ENCODE measurements around the gene TPPP2. TPM values are rescaled to one million over a fixed set of nuclear protein-coding genes. Genes with fewer than 3 reads are reported as not detected.
A peak's percentile ranks its signal among the peaks of the same experiment; 100 is the strongest.

Gene TPPP2
- total RNA-seq, 1 donor from 2014 or later, result not detected

DNA sequence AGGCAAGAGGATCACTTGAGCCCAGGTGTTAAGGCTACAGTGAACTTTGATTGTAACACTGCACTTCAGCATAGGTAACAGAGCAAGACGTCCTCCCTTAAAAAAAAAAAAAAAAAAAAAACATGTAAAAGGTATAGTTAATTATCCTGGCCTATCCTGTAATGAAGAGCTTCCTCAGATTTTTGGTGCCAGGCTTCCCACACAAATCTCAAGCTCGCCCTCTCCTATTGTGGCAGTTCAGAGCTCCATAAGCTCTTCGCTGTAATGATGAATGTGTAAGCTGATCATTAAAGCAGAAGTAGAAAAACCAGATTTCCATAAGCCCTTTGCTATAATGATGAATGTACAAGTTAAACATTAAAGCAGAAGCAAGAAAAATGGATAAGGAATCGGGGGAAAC is 32.9 kb upstream of the TPPP2 start:
- H3K27ac ChIP-seq, result no peak overlapping the region
- intact Hi-C loops (cut with DNase I), result no loop called here
- peak in 1 of 2 donors; percentile 7 for DNase-seq (ENCODE audit: extremely low spot score in 2 of 2)
- no peaks in the 10 kb centered on the region for H3K27me3 ChIP-seq
- no peak for TF ChIP-seq POLR2AphosphoS5 (IDR thresholded peaks at IDR 0.05; ENCODE audit: insufficient read depth in 1 of 2, low read depth in 1 of 2)
- TF ChIP-seq, protein P1, sequence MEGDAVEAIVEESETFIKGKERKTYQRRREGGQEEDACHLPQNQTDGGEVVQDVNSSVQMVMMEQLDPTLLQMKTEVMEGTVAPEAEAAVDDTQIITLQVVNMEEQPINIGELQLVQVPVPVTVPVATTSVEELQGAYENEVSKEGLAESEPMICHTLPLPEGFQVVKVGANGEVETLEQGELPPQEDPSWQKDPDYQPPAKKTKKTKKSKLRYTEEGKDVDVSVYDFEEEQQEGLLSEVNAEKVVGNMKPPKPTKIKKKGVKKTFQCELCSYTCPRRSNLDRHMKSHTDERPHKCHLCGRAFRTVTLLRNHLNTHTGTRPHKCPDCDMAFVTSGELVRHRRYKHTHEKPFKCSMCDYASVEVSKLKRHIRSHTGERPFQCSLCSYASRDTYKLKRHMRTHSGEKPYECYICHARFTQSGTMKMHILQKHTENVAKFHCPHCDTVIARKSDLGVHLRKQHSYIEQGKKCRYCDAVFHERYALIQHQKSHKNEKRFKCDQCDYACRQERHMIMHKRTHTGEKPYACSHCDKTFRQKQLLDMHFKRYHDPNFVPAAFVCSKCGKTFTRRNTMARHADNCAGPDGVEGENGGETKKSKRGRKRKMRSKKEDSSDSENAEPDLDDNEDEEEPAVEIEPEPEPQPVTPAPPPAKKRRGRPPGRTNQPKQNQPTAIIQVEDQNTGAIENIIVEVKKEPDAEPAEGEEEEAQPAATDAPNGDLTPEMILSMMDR (IDR thresholded peaks at IDR 0.05), result no peak
- TF ChIP-seq POLR2A (IDR thresholded peaks at IDR 0.05), result no peak
- H3K36me3 ChIP-seq, result peaks cover 0 to 50% of the 10 kb centered on the region in 2 donors
- no peak overlapping the region for H3K4me3 ChIP-seq
- H3K4me1 ChIP-seq, result peaks cover 29% of the 10 kb centered on the region
- no peaks in the 10 kb centered on the region for H3K9me3 ChIP-seq

DNA sequence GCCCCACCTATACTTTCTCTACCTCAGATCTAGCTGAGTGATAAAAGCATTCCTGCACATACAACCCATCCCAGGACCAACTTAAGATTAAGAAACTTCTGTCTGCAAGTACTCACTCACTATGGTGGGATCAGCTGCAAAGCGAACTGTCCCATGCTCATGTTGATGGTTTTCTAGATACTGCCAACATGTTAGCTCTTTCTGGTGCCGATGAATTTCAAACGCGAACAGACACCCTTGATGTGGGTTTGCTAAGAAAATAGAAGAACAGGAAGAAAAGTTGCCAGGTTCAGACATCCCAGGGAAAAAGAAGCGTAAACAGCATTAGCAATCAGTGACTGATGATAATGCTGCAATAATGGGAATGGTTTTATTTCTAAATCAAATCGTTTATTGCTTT is 32.5 kb upstream of the TPPP2 start:
- intact Hi-C loops (cut with DNase I), result no loop called here
- Histone ChIP-seq H3K36me3 (peaks cover 0 to 45% of the 10 kb centered on the region in 2 donors), H3K4me3 (no peak overlapping the region), H3K4me1 (peaks cover 29% of the 10 kb centered on the region), H3K9me3 (no peaks in the 10 kb centered on the region), H3K27ac (no peak overlapping the region), H3K27me3 (no peaks in the 10 kb centered on the region)
- TF ChIP-seq POLR2AphosphoS5 (IDR thresholded peaks at IDR 0.05; ENCODE audit: insufficient read depth in 1 of 2, low read depth in 1 of 2), result no peak
- TF ChIP-seq, protein P1 (IDR thresholded peaks at IDR 0.05), result no peak
- peak in 1 of 2 donors; percentile 28 for DNase-seq (ENCODE audit: extremely low spot score in 2 of 2)

DNA sequence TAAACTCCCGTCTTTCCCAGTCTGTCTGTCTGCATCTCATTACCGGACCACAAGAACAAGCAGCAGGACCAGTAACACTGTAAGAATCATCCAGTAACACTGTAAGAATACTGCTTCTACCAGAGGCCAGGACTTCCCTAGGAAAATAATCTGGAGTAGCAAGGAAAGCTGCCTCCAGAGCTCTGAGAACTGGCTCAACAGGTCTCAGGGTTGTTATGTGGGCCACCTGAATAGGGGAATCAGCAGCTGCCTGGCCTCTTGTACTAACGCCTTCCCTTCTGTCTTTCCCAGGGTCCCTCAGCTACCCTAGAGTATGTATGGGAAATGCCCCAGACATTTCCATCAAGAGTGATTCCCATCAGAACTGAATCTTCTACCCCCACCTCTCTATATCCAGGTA is 31.9 kb upstream of the TPPP2 start:
- H3K27ac ChIP-seq, result peak overlapping the region; percentile 64
- no peaks in the 10 kb centered on the region for H3K9me3 ChIP-seq
- H3K4me1 ChIP-seq, result peaks cover 29% of the 10 kb centered on the region
- intact Hi-C loops (cut with DNase I), result no loop called here
- H3K4me3 ChIP-seq, result no peak overlapping the region
- H3K27me3 ChIP-seq, result no peaks in the 10 kb centered on the region
- TF ChIP-seq POLR2A (IDR thresholded peaks at IDR 0.05), result no peak
- TF ChIP-seq, protein P1 (IDR thresholded peaks at IDR 0.05), result no peak
- peaks cover 0 to 40% of the 10 kb centered on the region in 2 donors for H3K36me3 ChIP-seq
- DNase-seq (ENCODE audit: extremely low spot score in 2 of 2), result peak in 1 of 2 donors; percentile 79

DNA sequence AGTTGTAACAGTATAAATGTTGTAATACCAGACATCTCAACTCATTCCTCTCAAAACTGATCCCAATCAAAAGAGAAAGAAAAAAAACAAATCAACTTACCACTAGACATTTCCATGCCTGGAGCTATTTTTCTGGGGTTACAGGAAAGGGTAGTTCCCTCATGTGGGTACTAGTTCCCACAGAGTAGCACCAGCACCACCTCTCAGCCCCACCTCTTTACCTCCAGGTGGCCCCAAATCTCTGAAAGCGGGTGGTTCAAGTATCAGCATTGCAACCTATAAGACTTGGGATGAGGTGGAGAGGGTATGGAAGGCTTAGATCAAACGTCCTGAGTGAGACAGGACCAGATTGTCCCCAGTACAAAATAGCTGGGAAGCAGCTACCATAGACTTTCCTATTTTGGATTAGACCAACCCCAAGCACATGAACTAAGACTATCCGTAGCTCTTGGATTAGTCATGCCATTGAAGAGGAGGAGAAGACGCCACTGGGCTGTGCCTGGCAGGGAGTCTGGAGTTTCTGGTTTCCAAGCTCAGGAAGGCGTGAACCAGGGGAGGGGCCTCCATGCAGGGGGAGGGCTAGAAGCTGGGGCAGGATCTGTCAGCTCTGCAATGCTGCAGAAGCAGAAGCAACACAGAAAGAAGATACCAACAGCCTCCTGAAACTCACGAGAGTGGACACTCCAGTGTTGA is 31.2 kb upstream of the TPPP2 start, which contains the start of gene SLC39A2:
Gene SLC39A2, plus strand, starts transcription at position 620 of the 693 bp plus-strand sequence. CDS start 154 bp downstream, outside the sequence.
- H3K4me3 ChIP-seq, result no peak within 1 kb of the TSS
- peak in 1 of 2 donors; percentile 77 for DNase-seq (ENCODE audit: extremely low spot score in 2 of 2)

More for the DNA sequence above, 31.2 kb upstream of the TPPP2 start, which contains the start of gene SLC39A2:
- peak within 1 kb of the TSS; percentile 64 for H3K27ac ChIP-seq
- peaks cover 0 to 33% of the 10 kb centered on the region in 2 donors for H3K36me3 ChIP-seq
- peaks cover 29% of the 10 kb centered on the region for H3K4me1 ChIP-seq
- H3K27me3 ChIP-seq, result no peaks in the 10 kb centered on the region
- intact Hi-C loops (cut with DNase I), result no loop called here
- peak in 1 of 2 donors; percentile 59 for TF ChIP-seq POLR2AphosphoS5 (IDR thresholded peaks at IDR 0.05; ENCODE audit: insufficient read depth in 1 of 2, low read depth in 1 of 2)
- TF ChIP-seq POLR2A (IDR thresholded peaks at IDR 0.05), result no peak
- TF ChIP-seq, protein P1 (IDR thresholded peaks at IDR 0.05), result no peak
- H3K9me3 ChIP-seq, result no peaks in the 10 kb centered on the region
